Measurements from ENCODE around the gene SIX2.

- TF ChIP-seq POLR2A (IDR thresholded peaks at IDR 0.05) (no peak), POLR2AphosphoS5 (IDR thresholded peaks at IDR 0.05) (no peak)
These were observed 35.1 kb downstream of the SIX2 start for GRCh38 chr2:44974064-44974715.
